Effector memory CD8-positive, alpha-beta T cell (primary cell): ENCODE data around the gene DDOST.

ENCODE experiments used
- ATAC-seq: fragments of 150-1000 bp; cut with Tn5 transposase; replicated peaks from 2 replicates; pipeline ENCODE4 v1.10.0; 2021; ENCODE audit warnings: mild to moderate bottlenecking, moderate library complexity
- DNase-seq, 3 experiments: peaks; one replicate each; pipeline ENCODE4 v3.0.0; 2021
- H3K27ac Mint-ChIP-seq, 2 donors: one replicate each; pipeline ENCODE4 v1.8.0; 2022; ENCODE audit warnings: mild to moderate bottlenecking in 2 of 2, mixed read lengths in 2 of 2, moderate library complexity in 2 of 2
- H3K27me3 Mint-ChIP-seq, 2 donors: one replicate each; pipeline ENCODE4 v1.8.0; 2022; ENCODE audit warnings: mixed read lengths in 2 of 2
- H3K36me3 Mint-ChIP-seq: one replicate; pipeline ENCODE4 v1.8.0; 2022; ENCODE audit warnings: mild to moderate bottlenecking, moderate library complexity, mixed read lengths; ENCODE audit not compliant: insufficient read depth
- H3K4me1 Mint-ChIP-seq, 2 donors: one replicate each; pipeline ENCODE4 v1.8.0; 2022; ENCODE audit warnings: low read depth in 2 of 2, mixed read lengths in 2 of 2
- H3K4me3 Mint-ChIP-seq, 2 donors: one replicate each; pipeline ENCODE4 v1.8.0; 2022; ENCODE audit warnings: mild to moderate bottlenecking in 2 of 2, mixed read lengths in 2 of 2, moderate library complexity in 2 of 2
- H3K9me3 Mint-ChIP-seq, 2 donors: one replicate each; pipeline ENCODE4 v1.8.0; 2022; ENCODE audit warnings: mixed read lengths in 2 of 2

DDOST gene

DNA sequence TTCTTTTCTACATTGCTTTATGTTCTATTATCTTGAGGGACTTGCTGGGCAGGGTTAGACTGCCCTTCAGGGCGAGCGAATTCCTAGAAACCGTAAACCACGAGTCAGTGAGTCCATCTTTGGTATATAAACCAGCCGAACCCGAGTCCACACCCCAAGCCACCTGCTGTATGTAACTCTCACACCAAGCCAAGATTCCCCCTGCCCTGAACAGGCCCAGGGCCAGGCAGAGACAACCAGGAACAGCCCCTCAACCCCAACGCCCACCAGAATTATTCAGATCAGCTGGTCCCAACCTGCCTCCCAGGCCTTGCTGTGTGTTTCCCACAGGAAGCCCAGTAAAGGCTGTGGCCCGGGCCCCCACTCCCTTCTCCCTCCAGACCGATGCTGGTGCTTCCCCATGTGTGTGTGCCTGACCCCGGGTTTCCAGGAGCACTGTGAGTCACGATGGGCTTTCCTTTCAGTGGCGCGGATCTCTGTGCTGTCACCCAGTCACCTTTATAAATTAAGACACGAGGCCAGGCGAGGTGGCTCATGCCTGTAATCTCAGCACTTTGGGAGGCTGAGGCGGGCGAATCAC lies 39.6 kb upstream of the DDOST start:
- ATAC-seq, result no peak
- Mint-ChIP-seq H3K27me3 (no peaks in the 10 kb centered on the region), H3K9me3 (no peaks in the 10 kb centered on the region), H3K27ac (no peak overlapping the region), H3K4me1 (peaks cover 9 to 11% of the 10 kb centered on the region in 2 donors), H3K36me3 (peaks cover 12% of the 10 kb centered on the region), H3K4me3 (no peak overlapping the region)
- no peak for DNase-seq

DNA sequence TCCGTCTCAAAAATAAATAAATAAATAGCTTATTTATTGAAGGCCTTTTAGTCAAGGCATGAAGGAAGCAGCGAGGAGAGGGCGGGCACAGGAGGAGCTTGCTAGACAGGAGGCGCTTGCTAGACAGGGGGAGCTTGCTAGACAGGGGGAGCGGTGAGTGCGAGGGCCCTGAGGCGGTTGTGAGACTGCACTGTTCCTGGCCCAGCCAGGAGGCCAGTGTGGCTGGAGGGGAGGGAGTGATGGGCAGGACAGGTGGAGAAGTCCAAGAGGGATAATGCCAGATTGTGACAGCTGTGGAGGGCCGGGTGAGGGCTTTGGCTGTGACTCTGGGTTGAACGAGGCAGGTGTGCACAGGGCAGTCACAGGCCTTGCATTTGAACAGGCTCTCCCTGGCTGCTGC lies 38.4 kb upstream of the DDOST start:
- Mint-ChIP-seq H3K9me3 (no peaks in the 10 kb centered on the region), H3K27ac (peak overlapping the region in 1 of 2 donors; percentile 70), H3K4me3 (no peak overlapping the region), H3K27me3 (no peaks in the 10 kb centered on the region), H3K36me3 (peaks cover 12% of the 10 kb centered on the region), H3K4me1 (peaks cover 9 to 11% of the 10 kb centered on the region in 2 donors)
- DNase-seq, result no peak
- ATAC-seq, result no peak

DNA sequence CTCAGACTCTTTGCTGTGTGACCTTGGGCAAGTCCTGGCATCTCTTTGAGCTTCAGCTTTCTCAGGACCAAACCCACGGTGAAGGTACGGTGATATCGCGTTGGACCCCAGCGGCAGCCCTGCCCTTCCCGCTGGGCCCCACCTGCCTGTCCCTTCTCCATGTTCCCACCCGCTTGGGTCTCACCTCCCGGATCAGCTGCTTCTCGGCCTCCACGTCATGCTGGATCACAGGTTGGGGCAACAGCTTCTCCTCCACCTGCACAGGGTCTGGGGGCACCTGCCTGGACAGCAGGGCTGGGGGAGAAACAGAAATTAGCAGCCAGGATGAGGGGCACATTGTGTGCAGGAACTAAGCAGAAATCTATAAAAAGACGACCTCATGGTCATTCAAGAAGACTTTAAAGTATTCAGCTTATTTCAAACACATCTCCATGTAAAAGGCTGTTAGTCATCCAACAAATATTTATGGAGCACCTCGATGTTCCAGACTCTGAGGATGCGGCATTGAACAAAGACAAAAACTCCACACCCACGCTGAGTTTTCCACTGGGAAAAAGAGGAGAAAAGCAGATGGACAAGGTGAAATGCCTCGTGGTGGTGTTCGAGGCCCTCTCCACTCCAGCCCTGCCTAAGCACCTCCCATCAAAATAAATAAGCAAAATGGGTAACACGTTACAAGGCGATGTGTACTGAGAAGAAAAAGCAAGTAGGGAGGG lies 37.2 kb upstream of the DDOST start:
- H3K4me3 Mint-ChIP-seq, result no peak overlapping the region
- H3K4me1 Mint-ChIP-seq, result peaks cover 9 to 11% of the 10 kb centered on the region in 2 donors
- DNase-seq, result no peak
- H3K9me3 Mint-ChIP-seq, result no peaks in the 10 kb centered on the region
- H3K36me3 Mint-ChIP-seq, result peaks cover 12% of the 10 kb centered on the region
- H3K27me3 Mint-ChIP-seq, result no peaks in the 10 kb centered on the region
- H3K27ac Mint-ChIP-seq, result no peak overlapping the region
- no peak for ATAC-seq

DNA sequence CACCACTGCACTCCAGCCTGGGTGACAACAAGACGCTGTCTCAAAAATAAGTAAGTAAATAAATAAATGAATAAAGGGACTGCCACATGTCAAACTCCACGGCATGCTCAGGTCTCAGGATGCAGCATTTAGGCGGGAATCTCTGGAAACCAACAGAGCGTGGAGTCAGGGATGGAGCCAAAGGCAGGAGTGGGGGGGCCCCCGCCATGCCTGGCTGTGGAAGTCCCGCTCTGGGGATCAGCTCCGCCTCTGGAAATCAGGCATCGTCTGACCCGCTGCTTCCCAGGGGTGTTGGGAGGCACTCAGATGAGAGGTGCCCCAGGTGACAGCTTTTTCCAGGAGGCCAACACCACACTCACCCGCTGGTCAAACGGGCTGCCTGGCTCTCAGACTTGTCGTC lies 36.4 kb upstream of the DDOST start:
- Mint-ChIP-seq H3K9me3 (no peaks in the 10 kb centered on the region), H3K4me1 (peaks cover 9 to 11% of the 10 kb centered on the region in 2 donors), H3K36me3 (peaks cover 12% of the 10 kb centered on the region), H3K27ac (no peak overlapping the region), H3K27me3 (no peaks in the 10 kb centered on the region), H3K4me3 (peak overlapping the region in 1 of 2 donors; percentile 91)
- DNase-seq (no peak), ATAC-seq (no peak)

DNA sequence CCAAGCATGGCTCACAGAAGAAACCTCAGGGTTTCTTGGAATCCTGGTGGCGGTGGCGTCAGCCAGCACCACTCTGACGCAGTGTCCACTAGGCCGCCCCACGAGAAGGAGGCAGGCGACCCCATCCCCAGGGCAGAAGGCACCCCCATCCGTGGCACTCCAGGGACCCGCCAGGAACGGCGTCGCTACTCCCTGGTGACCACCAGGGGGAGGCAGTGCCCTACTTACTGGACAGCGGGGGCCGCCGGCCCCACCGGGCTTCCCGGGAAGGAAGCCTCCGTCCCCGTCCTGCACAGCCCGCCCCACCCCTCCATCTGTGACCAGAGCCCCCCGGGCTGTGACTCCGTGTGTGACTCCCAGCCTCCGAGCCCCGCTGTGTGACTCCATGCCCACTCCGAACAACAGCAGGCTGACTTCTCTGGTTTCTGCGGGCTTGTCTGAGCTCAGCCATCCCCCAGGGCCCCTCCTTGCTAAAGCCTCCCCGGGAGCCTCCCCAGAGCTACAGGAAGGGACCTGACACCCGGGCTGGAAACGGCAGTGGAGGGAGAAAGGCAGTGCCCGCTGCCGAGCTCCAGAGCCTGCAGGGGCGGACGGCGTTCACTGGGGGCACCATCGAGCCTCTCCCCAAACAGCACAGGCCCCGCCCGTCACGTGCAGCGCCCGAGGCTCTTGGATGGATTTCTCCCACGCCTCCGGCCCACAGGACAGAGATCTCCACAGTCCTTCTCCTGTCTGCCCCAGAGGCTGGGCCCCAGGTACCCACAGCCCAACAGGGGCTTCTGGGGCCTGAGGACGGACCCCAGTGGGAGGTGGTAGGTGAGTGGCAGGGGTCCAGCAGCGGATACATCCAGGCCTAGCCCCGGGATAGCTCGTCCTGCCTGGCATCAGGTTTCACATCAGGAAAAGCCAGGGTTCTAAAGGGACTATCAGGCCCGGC lies 35.5 kb upstream of the DDOST start:
- Mint-ChIP-seq H3K4me1 (peaks cover 9 to 11% of the 10 kb centered on the region in 2 donors), H3K9me3 (no peaks in the 10 kb centered on the region), H3K4me3 (peak overlapping the region; percentile 91 to 94), H3K36me3 (peaks cover 12% of the 10 kb centered on the region), H3K27me3 (no peaks in the 10 kb centered on the region), H3K27ac (peak overlapping the region; percentile 46 to 75)
- DNase-seq (peak; percentile 67 to 72 (median 69)), ATAC-seq (peak; percentile 95)

DNA sequence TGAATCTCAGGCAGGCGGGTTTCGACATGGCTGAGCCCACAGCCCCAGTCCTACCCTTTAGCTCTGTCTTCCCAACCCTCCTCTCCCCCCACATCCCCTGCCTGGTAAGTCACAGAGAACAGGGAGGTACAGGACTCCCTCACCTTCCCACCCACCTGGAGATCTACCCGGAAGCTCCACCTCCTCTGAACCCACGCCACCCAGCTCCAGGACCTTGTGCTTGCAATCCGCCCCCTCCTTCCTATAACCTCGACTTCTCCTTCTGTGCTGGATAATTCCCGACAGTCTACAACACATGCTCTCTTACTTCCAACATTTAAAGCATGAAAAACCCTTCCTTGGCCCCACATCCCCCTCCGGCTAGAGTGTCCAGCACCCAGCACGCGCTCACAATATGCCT lies 34.3 kb upstream of the DDOST start:
- Mint-ChIP-seq H3K9me3 (no peaks in the 10 kb centered on the region), H3K27me3 (no peaks in the 10 kb centered on the region), H3K4me3 (peak overlapping the region; percentile 91 to 94), H3K27ac (no peak overlapping the region), H3K4me1 (peaks cover 9 to 11% of the 10 kb centered on the region in 2 donors), H3K36me3 (peaks cover 12% of the 10 kb centered on the region)
- ATAC-seq (no peak), DNase-seq (no peak)

DNA sequence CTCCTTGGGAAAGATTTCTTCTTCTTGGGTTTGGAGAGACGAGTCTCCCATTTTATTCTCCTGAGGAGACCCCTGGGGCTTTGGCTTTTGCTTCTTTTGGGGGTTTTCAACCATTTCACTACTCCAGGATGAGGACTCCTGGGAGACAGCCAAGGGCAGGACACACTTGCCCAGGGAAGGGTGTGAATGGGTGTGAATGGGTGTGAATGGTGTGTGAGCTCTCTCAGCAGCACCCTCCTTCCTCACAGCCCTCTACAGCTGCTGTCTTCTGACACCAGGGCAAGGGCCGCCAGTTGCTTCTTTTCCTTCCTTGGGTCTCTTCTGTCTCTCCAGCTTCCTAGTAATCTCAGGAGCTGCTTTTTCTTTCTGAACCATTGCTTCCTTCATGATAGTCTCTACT lies 32.5 kb upstream of the DDOST start:
- Mint-ChIP-seq H3K27ac (no peak overlapping the region), H3K4me1 (peaks cover 9 to 11% of the 10 kb centered on the region in 2 donors), H3K4me3 (no peak overlapping the region), H3K36me3 (peaks cover 12% of the 10 kb centered on the region), H3K9me3 (no peaks in the 10 kb centered on the region), H3K27me3 (no peaks in the 10 kb centered on the region)
- ATAC-seq, result no peak
- no peak for DNase-seq

DNA sequence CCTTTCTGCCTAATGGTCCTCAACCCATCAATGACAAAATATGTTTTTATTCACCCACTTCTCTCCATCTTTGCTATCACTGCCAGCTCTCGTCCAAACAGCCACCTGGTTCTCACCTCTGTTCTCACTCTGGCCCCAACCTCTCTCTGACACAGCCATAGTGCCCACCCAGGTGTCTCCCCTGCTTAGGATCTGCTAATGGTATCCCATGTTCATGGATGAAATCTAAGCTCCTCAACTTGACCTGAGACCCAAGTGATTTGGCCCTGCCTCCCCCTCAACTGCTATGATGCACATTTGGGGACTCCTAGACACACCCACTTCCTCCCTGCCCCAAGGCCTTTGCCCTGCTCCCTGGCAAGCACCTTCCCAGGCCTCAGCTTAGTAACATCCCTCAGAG lies 30.7 kb upstream of the DDOST start:
- peaks cover 6% of the 10 kb centered on the region for H3K36me3 Mint-ChIP-seq
- no peak for DNase-seq
- no peak overlapping the region for H3K4me3 Mint-ChIP-seq
- ATAC-seq, result no peak
- H3K9me3 Mint-ChIP-seq, result no peaks in the 10 kb centered on the region
- no peak overlapping the region for H3K27ac Mint-ChIP-seq
- peaks cover 8 to 9% of the 10 kb centered on the region in 2 donors for H3K4me1 Mint-ChIP-seq
- peaks cover 0 to 1% of the 10 kb centered on the region in 2 donors for H3K27me3 Mint-ChIP-seq

DNA sequence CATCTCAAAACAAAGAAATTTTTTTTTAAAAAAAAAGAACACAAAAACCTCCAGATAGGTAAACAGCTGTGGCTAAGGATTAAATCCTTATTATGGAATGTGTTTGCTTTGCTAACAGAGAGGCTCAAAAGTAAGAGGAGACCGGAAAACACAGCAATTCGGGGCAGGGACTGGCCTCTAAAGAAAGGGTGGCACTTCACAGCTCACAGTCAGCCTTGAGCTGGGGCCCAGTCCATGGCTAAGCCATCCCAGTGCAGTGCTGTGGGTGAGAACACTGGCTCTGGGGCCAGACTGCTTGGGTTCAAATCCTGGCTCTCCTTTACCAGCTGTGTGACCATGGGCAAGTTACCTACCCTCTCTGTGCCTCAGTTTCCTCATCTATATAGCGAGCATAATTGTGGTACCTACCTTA lies 28.5 kb upstream of the DDOST start:
- Mint-ChIP-seq H3K36me3 (no peaks in the 10 kb centered on the region), H3K27me3 (peaks cover 11 to 24% of the 10 kb centered on the region in 2 donors), H3K9me3 (no peaks in the 10 kb centered on the region), H3K4me3 (no peak overlapping the region), H3K4me1 (no peaks in the 10 kb centered on the region), H3K27ac (no peak overlapping the region)
- ATAC-seq (no peak), DNase-seq (no peak)

DNA sequence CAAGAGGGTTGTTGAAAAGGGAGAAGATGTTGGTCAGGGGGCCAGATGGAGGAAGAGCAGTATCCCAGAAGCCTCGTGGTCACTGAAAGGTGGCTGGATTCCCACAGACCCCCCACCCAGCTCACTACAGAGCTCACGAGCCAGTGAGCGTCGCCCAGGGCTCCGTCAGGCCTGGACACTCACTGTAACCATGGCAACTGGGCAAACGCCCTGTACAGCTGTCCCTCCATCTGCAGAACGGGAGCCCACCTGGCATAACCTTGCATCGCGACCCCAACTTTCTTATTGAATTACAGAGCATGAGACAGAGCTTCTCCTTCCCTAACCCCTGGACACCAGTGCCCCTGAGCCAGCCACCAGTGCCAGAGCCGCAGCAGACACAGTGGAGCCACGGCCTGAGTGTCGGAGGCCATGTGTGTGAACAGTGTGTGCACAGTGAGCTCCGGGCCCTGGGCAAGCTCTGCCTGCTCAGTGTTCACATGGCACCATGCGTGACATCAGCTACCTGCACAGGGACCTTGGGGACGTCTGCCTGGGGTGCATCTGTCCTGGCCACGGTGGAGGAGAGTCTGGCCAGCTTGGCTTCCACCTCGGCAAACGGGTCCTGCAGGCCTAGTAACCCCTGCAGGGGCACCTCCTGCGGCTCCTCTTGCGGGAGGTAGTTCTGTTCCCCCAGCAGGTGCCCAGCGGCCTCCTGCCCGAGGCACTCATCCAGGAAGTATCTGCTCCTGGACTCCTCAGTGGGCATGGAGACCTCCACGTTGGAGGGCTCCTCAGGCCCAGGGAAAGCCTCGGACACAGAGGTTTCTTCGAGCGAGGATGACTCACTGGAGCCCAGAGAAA lies 25.9 kb upstream of the DDOST start:
- DNase-seq (no peak), ATAC-seq (no peak)
- Mint-ChIP-seq H3K4me3 (no peak overlapping the region), H3K27ac (no peak overlapping the region), H3K4me1 (peaks cover 0 to 4% of the 10 kb centered on the region in 2 donors), H3K9me3 (no peaks in the 10 kb centered on the region), H3K36me3 (peaks cover 8% of the 10 kb centered on the region), H3K27me3 (peaks cover 17 to 37% of the 10 kb centered on the region in 2 donors)

DNA sequence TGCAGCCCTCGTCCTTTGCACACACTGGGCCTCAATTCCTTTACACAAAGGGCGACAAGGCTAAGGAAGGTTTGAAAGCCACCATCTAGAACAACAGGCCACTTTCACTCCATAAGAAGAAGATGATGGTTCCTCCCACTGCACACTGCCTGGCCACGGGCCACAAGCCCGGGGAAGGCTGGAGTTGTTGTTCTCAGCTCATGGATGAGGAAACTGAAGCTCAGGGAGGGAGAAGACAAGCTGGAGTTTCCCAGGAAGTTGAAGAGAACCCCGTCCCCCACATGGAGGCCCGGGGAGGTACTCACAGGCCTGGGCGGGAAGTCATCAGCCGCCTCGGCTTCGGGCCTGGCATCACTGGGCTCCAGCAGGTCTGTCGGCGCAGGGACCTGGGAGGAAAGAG lies 24.6 kb upstream of the DDOST start:
- Mint-ChIP-seq H3K9me3 (no peaks in the 10 kb centered on the region), H3K4me3 (no peak overlapping the region), H3K4me1 (peaks cover 0 to 4% of the 10 kb centered on the region in 2 donors), H3K36me3 (peaks cover 8% of the 10 kb centered on the region), H3K27me3 (peaks cover 17 to 37% of the 10 kb centered on the region in 2 donors), H3K27ac (no peak overlapping the region)
- ATAC-seq (no peak), DNase-seq (no peak)

DNA sequence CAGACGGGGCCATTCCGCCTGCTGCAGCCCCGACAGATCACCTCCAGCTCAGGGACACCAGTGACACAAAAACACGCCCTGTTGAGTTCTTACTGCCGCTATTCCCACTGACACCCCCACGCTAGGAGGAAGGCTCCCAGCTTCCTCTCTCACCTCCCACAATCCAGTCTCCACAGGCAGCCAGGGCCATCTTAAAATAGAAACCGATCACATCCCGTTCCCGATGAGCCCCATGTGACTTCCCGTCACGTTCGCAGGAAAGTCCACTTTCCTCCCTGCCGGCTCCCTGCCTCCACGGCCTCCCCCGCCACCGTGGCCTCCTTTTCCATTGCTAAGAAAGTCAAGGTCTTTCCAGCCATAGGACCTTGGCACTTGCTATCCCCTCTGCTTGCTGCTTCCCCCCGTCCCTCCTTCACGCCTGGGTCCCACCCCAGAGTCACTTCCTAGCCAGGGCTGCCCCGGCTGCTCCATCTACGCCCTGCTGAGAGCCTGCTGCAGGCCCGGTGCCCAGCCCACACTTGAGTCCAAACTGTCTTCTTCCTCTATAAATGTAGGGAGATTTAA lies 24.0 kb upstream of the DDOST start:
- peaks cover 0 to 4% of the 10 kb centered on the region in 2 donors for H3K4me1 Mint-ChIP-seq
- H3K4me3 Mint-ChIP-seq, result no peak overlapping the region
- H3K36me3 Mint-ChIP-seq, result peaks cover 8% of the 10 kb centered on the region
- ATAC-seq, result no peak
- H3K9me3 Mint-ChIP-seq, result no peaks in the 10 kb centered on the region
- H3K27ac Mint-ChIP-seq, result no peak overlapping the region
- DNase-seq, result no peak
- peaks cover 19 to 37% of the 10 kb centered on the region in 2 donors for H3K27me3 Mint-ChIP-seq
